Stomach (tissue), 9 donors: ENCODE data around the gene FBLN7. TPM values are rescaled to one million over a fixed set of nuclear protein-coding genes. Genes with fewer than 3 reads are reported as not detected.

Experiments used
- DNase-seq, 2 donors: peaks; one replicate each; pipeline versions ENCODE4 v3.0.0 to v3.0.0-alpha.2; 2013 to 2019
- H3K27ac ChIP-seq, 5 donors: fragments of 200-600 bp in 4 of 5; sonication (generic) in 4 of 5; one replicate each; pipeline ENCODE4 v1.5.1; 2013 to 2019; ENCODE audit warnings: mild to moderate bottlenecking in 1 of 5, moderate library complexity in 1 of 5
- H3K27me3 ChIP-seq, 3 donors: fragments of 200-600 bp; sonication (generic); one replicate each; pipeline ENCODE4 v1.5.1; 2017 to 2019; ENCODE audit warnings: mixed run types in 1 of 3
- H3K36me3 ChIP-seq, 4 donors: fragments of 200-600 bp; sonication (generic); 1 replicate in 3 of 4; 2 replicates in 1 of 4; pipeline ENCODE4 v1.5.1; 2016 to 2019
- H3K4me1 ChIP-seq, 4 donors: fragments of 200-600 bp; sonication (generic); one replicate each; pipeline ENCODE4 v1.5.1; 2016 to 2019
- H3K4me3 ChIP-seq, 4 donors: fragments of 200-600 bp; sonication (generic) in 3 of 4; one replicate each; pipeline ENCODE4 v1.5.1; 2016 to 2019; ENCODE audit warnings: mild to moderate bottlenecking in 1 of 4
- H3K9me3 ChIP-seq, 4 donors: fragments of 200-600 bp; sonication (generic); one replicate each; pipeline ENCODE4 v1.5.1; 2016 to 2019
- EP300 ChIP-seq: sonication (generic); formaldehyde crosslinking; IDR thresholded peaks from one replicate; pipeline ENCODE4 v1.6.1; 2017; ENCODE audit warnings: antibody characterized with exemption
- POLR2A ChIP-seq, 4 donors: fragments of 450-650 bp; IDR thresholded peaks; one replicate each; pipeline ENCODE4 v1.6.1; 2016; ENCODE audit warnings: antibody characterized with exemption in 4 of 4, control low read depth in 2 of 4, mild to moderate bottlenecking in 1 of 4, moderate library complexity in 1 of 4
- POLR2AphosphoS5 ChIP-seq, 3 donors: sonication (generic); formaldehyde crosslinking; IDR thresholded peaks; one replicate each; pipeline ENCODE4 v1.6.1; 2016; ENCODE audit warnings: antibody characterized with exemption in 3 of 3
- WGBS, 5 donors: extraction: QIAGEN DNeasy Blood & Tissue Kit in 3 of 5; methylation state at CpG; one replicate each; pipeline versions ENCODE4 v1.1.5 to v1.1.7; 2013 to 2018; 5-methylcytosine and 5-hydroxymethylcytosine counted together
- intact Hi-C: fragments of 100-400 bp; cut with DNase I; formaldehyde crosslinking; loops from one replicate; pipeline ENCODE4 v1.15.1; 2023; ENCODE audit warnings: low total_unique reads
- polyA plus RNA-seq, 3 donors: library from polyadenylated mRNA; stranded (reverse); fragments of 200-250 nt; gene quantifications; one replicate each; pipeline ENCODE4 v1.2.3, GENCODE V29; 2013
- total RNA-seq, 5 donors: library from RNA; depleted of rRNA; stranded (reverse); fragments of >200 nt; gene quantifications; one replicate each; pipeline versions ENCODE4 v1.1.0 to v1.2.3, GENCODE V29; 2014 to 2016
- TF ChIP-seq, protein P1 (sequence below), 7 experiments: fragments of 450-650 bp in 4 of 7; fragments of 200-600 bp in 3 of 7; sonication (generic) in 3 of 7; IDR thresholded peaks; one replicate each; pipeline ENCODE4 v1.5.1; 2016 to 2019; ENCODE audit warnings: antibody characterized with exemption in 7 of 7, control low read depth in 2 of 7, mild to moderate bottlenecking in 1 of 7
- donor health status: healthy with polysubstance abuse.
- donor health status: Bipolar disorder and iron deficiency.
- donor health status: healthy.

FBLN7 gene
- total and polyA plus RNA-seq, 8 donors = 0.40 to 5.1 (median 2.0) TPM; not detected in 1

DNA sequence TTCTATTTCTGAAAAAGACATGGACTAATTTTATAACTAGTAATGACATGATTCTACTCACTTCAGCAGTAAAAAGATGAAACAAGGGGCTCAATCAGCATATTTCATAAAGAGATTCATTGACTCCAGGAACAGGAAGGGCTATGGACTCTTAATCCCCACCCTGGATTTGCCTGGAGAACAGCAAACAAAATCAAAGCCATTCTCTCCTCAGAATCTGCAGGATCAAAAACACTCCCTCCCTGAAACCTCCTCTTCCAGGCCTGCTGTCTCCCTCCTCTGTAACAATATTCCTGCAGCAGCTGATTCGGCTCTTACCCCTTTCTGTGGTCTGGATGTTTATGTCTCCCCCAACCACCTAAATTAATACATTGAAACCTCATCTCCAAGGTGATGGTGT is 59.7 kb downstream of the FBLN7 start:
- intact Hi-C loops = no loop called here
- Histone ChIP-seq H3K27ac (no peak overlapping the region), H3K4me1 (no peaks in the 10 kb centered on the region), H3K4me3 (no peak overlapping the region), H3K9me3 (peaks cover 0 to under 1% (median 0%) of the 10 kb centered on the region in 4 donors), H3K36me3 (no peaks in the 10 kb centered on the region), H3K27me3 (no peaks in the 10 kb centered on the region)
- 50 to 83% (median 74%) methylated on average over 1 of the region's 1 CpG for WGBS, 5 donors
- DNase-seq = no peak
- TF ChIP-seq, protein P1, sequence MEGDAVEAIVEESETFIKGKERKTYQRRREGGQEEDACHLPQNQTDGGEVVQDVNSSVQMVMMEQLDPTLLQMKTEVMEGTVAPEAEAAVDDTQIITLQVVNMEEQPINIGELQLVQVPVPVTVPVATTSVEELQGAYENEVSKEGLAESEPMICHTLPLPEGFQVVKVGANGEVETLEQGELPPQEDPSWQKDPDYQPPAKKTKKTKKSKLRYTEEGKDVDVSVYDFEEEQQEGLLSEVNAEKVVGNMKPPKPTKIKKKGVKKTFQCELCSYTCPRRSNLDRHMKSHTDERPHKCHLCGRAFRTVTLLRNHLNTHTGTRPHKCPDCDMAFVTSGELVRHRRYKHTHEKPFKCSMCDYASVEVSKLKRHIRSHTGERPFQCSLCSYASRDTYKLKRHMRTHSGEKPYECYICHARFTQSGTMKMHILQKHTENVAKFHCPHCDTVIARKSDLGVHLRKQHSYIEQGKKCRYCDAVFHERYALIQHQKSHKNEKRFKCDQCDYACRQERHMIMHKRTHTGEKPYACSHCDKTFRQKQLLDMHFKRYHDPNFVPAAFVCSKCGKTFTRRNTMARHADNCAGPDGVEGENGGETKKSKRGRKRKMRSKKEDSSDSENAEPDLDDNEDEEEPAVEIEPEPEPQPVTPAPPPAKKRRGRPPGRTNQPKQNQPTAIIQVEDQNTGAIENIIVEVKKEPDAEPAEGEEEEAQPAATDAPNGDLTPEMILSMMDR (IDR thresholded peaks at IDR 0.05) = no peak
- TF ChIP-seq POLR2AphosphoS5 (IDR thresholded peaks at IDR 0.05) = no peak
- no peak for TF ChIP-seq POLR2A (IDR thresholded peaks at IDR 0.05)
- no peak for TF ChIP-seq EP300

DNA sequence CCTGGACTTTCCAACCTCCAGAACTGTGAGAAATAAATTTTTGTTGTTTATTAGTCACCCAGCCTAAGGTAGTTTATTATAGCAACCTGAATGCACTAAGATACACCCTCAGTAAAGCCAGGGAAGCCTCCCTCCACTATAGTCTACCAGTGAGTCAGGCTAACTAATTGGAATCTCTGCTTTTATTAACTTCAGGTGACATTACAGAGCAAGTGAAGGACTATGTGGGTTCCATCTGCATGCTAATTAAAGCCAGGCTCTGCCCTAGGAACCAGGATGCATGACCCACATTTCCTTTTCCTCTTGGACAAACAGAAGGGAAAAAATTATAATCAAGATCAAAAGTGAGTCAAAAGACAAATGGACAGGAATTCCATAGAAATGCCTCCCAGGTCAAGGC is 60.6 kb downstream of the FBLN7 start:
- no peaks in the 10 kb centered on the region for H3K4me1 ChIP-seq
- no peak for DNase-seq
- no peak overlapping the region for H3K4me3 ChIP-seq
- intact Hi-C loops = no loop called here
- no peaks in the 10 kb centered on the region for H3K36me3 ChIP-seq
- no peak overlapping the region for H3K27ac ChIP-seq
- TF ChIP-seq POLR2AphosphoS5 (IDR thresholded peaks at IDR 0.05) = no peak
- TF ChIP-seq EP300 = no peak
- TF ChIP-seq, protein P1 (IDR thresholded peaks at IDR 0.05) = no peak
- no peak for TF ChIP-seq POLR2A (IDR thresholded peaks at IDR 0.05)
- no peaks in the 10 kb centered on the region for H3K27me3 ChIP-seq
- H3K9me3 ChIP-seq = peaks cover 0 to 10% (median 5%) of the 10 kb centered on the region in 4 donors

DNA sequence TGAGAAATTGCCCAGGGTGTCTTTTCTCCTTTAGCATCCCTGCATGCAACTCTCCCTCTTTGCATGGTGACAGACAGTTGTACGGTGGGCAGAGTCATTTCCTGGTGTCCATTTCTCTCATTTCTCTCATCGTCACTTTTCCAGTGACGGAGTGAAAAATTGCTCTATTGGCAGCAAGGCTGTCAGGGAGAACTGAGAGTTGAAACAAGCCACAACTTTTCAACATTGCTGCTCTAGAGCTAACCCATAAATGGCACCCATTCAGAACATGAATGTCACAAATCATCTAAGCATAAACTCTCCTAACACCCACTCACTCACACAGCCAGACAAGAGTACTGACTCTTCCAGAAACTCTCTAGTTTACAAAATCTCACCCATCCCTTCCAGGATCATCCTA is 61.0 kb downstream of the FBLN7 start:
- H3K9me3 ChIP-seq = peaks cover 0 to 14% (median 8%) of the 10 kb centered on the region in 4 donors
- no peak for DNase-seq
- no peak overlapping the region for H3K27ac ChIP-seq
- H3K4me3 ChIP-seq = no peak overlapping the region
- no peaks in the 10 kb centered on the region for H3K27me3 ChIP-seq
- no peak for TF ChIP-seq POLR2A (IDR thresholded peaks at IDR 0.05)
- TF ChIP-seq, protein P1 (IDR thresholded peaks at IDR 0.05) = no peak
- TF ChIP-seq POLR2AphosphoS5 (IDR thresholded peaks at IDR 0.05) = no peak
- TF ChIP-seq EP300 = no peak
- intact Hi-C loops = no loop called here
- H3K36me3 ChIP-seq = no peaks in the 10 kb centered on the region
- H3K4me1 ChIP-seq = no peaks in the 10 kb centered on the region
- 82 to 88% (median 88%) methylated on average over 3 of the region's 3 CpGs for WGBS, 5 donors

DNA sequence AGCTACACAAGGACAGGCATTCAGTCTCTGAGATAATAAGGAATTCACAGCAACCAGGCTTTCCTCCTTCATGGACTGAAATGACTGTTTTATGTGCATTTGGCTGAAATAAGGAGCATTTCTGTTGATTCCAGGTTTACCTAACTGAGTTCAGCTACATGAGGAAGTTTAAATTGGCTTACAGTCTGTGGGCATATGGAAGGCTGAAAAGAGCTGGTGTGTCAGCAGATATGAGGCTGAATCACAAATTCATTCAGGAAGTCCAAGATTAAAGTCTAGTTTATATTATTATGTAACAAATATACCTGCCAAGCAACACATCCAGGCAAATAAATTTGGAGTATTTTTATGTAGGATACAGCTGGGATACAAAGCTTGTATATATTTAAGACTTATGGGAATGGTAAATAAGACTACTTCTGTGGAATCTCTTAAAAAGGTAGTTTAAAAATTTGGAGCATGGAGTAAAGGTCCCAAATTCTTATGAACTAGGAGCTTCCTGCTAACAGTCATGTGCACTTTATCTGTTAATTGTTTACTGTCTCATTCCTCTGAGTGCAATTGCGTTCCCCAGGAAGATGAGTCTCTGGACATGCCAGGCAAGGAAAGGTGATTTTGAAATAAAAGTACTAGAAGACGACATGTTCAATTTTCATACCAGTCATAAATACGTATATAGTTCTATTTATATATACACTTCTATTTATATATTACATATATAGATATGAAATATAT is 63.7 kb downstream of the FBLN7 start:
- peaks cover 0 to 24% (median 18%) of the 10 kb centered on the region in 4 donors for H3K9me3 ChIP-seq
- H3K4me3 ChIP-seq = no peak overlapping the region
- TF ChIP-seq POLR2A (IDR thresholded peaks at IDR 0.05) (no peak), POLR2AphosphoS5 (IDR thresholded peaks at IDR 0.05) (peak in 1 of 3 donors; percentile 6), EP300 (no peak)
- TF ChIP-seq, protein P1 (IDR thresholded peaks at IDR 0.05) = no peak
- intact Hi-C loops = no loop called here
- H3K27me3 ChIP-seq = no peaks in the 10 kb centered on the region
- no peak overlapping the region for H3K27ac ChIP-seq
- DNase-seq = no peak
- H3K36me3 ChIP-seq = no peaks in the 10 kb centered on the region
- H3K4me1 ChIP-seq = no peaks in the 10 kb centered on the region
- 79 to 86% (median 81%) methylated on average over 3 of the region's 3 CpGs for WGBS, 5 donors
